ENCODE results near the gene EVC2.

GRCh38 chr4:5750946-5751665 is 42.7 kb upstream of the EVC2 start:
- TF ChIP-seq CTCF (IDR thresholded peaks at IDR 0.05) (no peak), EP300 (IDR thresholded peaks at IDR 0.05; ENCODE audit: low read depth) (no peak), POLR2A (IDR thresholded peaks at IDR 0.05) (no peak), POLR2AphosphoS5 (IDR thresholded peaks at IDR 0.05) (no peak)
